Measurements from ENCODE around the gene ZBTB8B. TPM values are rescaled to one million over a fixed set of nuclear protein-coding genes. Genes with fewer than 3 reads are reported as not detected.

ZBTB8B gene
- total RNA-seq, 1 donor from 2014 or later, result 0.08 TPM

DNA sequence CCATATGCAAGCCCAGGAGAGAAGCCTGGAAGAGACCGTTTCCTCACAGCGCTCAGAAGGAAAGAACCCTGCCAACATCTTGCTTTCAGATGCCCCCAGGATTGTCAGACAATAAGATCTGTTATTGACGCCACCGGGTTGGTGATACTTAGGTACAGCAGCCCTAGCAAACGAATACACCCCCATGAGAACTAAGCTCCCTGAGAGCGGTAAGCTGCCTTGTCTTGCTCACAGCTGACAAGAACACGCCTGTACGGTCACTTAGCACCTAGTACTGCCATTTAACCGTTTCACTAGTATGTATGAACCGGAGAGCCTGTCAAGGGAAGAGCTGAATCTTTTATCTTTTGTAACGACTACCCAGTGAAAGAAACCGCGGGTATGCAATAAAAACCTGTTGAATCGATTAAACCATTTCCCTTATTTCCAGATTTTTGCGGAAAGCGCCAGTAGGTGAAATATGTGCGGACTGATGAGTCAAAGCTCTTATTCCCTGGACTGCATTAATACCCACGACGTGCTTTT is 619 bp upstream of the ZBTB8B start:
- peak overlapping the region; percentile 91 for H3K4me3 Mint-ChIP-seq (ENCODE audit: unreplicated experiment)
- peaks cover 20% of the 10 kb centered on the region for H3K27me3 Mint-ChIP-seq (ENCODE audit: unreplicated experiment)
- peaks cover 2% of the 10 kb centered on the region for H3K9me3 Mint-ChIP-seq (ENCODE audit: unreplicated experiment)
- peaks cover 13% of the 10 kb centered on the region for H3K4me1 Mint-ChIP-seq (ENCODE audit: unreplicated experiment)
- peaks cover 1% of the 10 kb centered on the region for H3K36me3 Mint-ChIP-seq (ENCODE audit: unreplicated experiment)
- TF ChIP-seq, protein P1, sequence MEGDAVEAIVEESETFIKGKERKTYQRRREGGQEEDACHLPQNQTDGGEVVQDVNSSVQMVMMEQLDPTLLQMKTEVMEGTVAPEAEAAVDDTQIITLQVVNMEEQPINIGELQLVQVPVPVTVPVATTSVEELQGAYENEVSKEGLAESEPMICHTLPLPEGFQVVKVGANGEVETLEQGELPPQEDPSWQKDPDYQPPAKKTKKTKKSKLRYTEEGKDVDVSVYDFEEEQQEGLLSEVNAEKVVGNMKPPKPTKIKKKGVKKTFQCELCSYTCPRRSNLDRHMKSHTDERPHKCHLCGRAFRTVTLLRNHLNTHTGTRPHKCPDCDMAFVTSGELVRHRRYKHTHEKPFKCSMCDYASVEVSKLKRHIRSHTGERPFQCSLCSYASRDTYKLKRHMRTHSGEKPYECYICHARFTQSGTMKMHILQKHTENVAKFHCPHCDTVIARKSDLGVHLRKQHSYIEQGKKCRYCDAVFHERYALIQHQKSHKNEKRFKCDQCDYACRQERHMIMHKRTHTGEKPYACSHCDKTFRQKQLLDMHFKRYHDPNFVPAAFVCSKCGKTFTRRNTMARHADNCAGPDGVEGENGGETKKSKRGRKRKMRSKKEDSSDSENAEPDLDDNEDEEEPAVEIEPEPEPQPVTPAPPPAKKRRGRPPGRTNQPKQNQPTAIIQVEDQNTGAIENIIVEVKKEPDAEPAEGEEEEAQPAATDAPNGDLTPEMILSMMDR (IDR thresholded peaks at IDR 0.05), result no peak
- no peak for DNase-seq (ENCODE audit: extremely low spot score, unreplicated experiment)
- H3K27ac Mint-ChIP-seq (ENCODE audit: unreplicated experiment), result no peak overlapping the region

DNA sequence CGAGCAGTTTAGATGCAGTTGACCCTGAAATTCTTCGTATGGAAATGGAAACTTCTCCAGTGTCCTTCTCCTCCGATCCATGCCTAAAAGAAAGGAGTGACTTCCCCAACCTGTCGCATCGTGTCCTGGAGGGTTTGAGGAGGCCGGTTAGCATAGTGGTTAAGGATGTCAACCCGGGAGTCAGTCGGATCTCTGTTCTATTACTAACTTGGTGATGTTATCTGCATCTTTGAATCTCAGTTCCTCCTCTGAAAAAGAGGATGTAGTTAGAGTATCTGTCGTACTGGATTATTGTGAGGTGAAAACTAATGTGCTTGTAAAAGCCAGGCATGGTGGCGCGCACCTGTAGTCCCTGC is 684 bp downstream of the ZBTB8B start:
- Mint-ChIP-seq H3K4me3 (ENCODE audit: unreplicated experiment) (peak overlapping the region; percentile 91), H3K4me1 (ENCODE audit: unreplicated experiment) (peaks cover 13% of the 10 kb centered on the region), H3K27me3 (ENCODE audit: unreplicated experiment) (peaks cover 20% of the 10 kb centered on the region), H3K36me3 (ENCODE audit: unreplicated experiment) (peaks cover 1% of the 10 kb centered on the region), H3K27ac (ENCODE audit: unreplicated experiment) (no peak overlapping the region), H3K9me3 (ENCODE audit: unreplicated experiment) (no peaks in the 10 kb centered on the region)
- DNase-seq (ENCODE audit: extremely low spot score, unreplicated experiment), result no peak
- TF ChIP-seq, protein P1 (IDR thresholded peaks at IDR 0.05), result no peak

DNA sequence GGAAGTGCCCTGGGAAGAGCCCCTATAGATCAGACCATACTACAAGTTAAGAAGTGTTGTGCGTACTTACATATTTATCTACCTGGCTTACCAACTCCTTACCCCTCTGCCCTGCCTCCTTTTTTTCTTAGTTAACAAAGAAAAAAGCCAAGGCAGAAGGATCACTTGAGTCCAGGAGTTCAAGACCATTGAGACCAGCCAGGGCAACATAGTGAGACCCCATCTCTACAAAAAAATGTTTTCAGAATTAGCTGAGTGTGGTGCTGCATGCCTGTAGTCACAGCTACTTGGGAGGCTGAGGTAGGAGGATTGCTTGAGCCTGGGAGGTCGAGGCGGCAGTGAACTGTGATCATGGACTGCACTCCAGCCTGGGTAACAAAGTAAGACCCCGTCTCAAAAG is 1.9 kb downstream of the ZBTB8B start:
- H3K36me3 Mint-ChIP-seq (ENCODE audit: unreplicated experiment), result peaks cover 1% of the 10 kb centered on the region
- peaks cover 14% of the 10 kb centered on the region for H3K27me3 Mint-ChIP-seq (ENCODE audit: unreplicated experiment)
- peaks cover 13% of the 10 kb centered on the region for H3K4me1 Mint-ChIP-seq (ENCODE audit: unreplicated experiment)
- TF ChIP-seq, protein P1 (IDR thresholded peaks at IDR 0.05), result no peak
- H3K9me3 Mint-ChIP-seq (ENCODE audit: unreplicated experiment), result no peaks in the 10 kb centered on the region
- DNase-seq (ENCODE audit: extremely low spot score, unreplicated experiment), result no peak
- H3K4me3 Mint-ChIP-seq (ENCODE audit: unreplicated experiment), result no peak overlapping the region
- no peak overlapping the region for H3K27ac Mint-ChIP-seq (ENCODE audit: unreplicated experiment)

DNA sequence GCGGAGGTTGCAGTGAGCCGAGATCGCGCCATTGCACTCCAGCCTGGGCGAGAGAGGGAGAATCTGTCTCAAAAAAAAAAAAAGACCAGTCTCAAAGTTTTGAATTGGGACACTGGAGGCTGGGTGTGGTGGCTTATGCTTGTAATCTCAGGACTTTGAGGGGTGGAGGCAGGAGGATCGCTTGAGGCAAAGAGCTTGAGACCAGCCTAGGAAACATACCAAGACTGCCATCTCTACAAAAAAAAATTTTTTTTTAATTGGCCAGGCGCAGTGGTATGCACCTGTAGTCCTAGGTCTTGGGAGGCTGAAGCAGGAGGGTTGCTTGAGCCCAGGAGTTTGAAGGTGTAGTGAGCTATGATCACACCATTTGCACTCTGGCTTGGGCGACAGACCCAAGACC is 3.9 kb downstream of the ZBTB8B start:
- Mint-ChIP-seq H3K4me3 (ENCODE audit: unreplicated experiment) (no peak overlapping the region), H3K27me3 (ENCODE audit: unreplicated experiment) (peaks cover 5% of the 10 kb centered on the region), H3K4me1 (ENCODE audit: unreplicated experiment) (peaks cover 13% of the 10 kb centered on the region), H3K36me3 (ENCODE audit: unreplicated experiment) (peaks cover 1% of the 10 kb centered on the region), H3K9me3 (ENCODE audit: unreplicated experiment) (no peaks in the 10 kb centered on the region), H3K27ac (ENCODE audit: unreplicated experiment) (no peak overlapping the region)
- TF ChIP-seq, protein P1 (IDR thresholded peaks at IDR 0.05), result no peak
- no peak for DNase-seq (ENCODE audit: extremely low spot score, unreplicated experiment)

DNA sequence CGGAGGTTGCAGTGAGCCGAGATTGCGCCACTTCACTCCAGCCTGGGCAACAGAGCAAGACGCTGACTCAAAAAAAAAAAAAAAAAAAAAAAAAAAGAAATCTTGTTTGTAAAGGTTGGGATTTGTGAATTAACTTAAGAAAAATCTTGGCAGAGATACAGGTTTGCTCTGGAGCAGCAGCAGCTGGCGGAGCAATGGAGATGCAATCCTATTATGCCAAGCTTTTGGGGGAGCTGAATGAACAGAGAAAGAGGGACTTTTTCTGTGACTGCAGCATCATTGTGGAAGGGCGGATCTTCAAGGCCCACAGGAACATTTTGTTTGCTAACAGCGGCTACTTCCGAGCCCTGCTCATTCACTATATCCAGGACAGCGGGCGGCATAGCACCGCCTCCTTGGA is 5.6 kb downstream of the ZBTB8B start:
- peaks cover 2% of the 10 kb centered on the region for H3K4me1 Mint-ChIP-seq (ENCODE audit: unreplicated experiment)
- H3K27ac Mint-ChIP-seq (ENCODE audit: unreplicated experiment), result no peak overlapping the region
- peaks cover 1% of the 10 kb centered on the region for H3K36me3 Mint-ChIP-seq (ENCODE audit: unreplicated experiment)
- H3K9me3 Mint-ChIP-seq (ENCODE audit: unreplicated experiment), result no peaks in the 10 kb centered on the region
- TF ChIP-seq, protein P1 (IDR thresholded peaks at IDR 0.05), result no peak
- no peak for DNase-seq (ENCODE audit: extremely low spot score, unreplicated experiment)
- H3K4me3 Mint-ChIP-seq (ENCODE audit: unreplicated experiment), result no peak overlapping the region
- peaks cover 5% of the 10 kb centered on the region for H3K27me3 Mint-ChIP-seq (ENCODE audit: unreplicated experiment)

All from osteocyte (in vitro differentiated cells).